ENCODE results near the gene XPC. TPM values are rescaled to one million over a fixed set of nuclear protein-coding genes. Genes with fewer than 3 reads are reported as not detected.
A peak's percentile ranks its signal among the peaks of the same experiment; 100 is the strongest.

Gene XPC
- total and polyA plus RNA-seq, 2 of the 8 experiments (the other 6 are each of a cell fraction or from before 2014, with no cell fraction given): 8.8 to 27.3 TPM

GRCh38 chr3:14177580-14178246 is 688 bp downstream of the XPC start:
- Histone ChIP-seq H2BK20ac (ENCODE audit: low read length) (no peak overlapping the region), H3K4me3 (ENCODE audit: extremely low read depth in 1 of 4, insufficient read depth in 2 of 4, low read depth in 3 of 4, low read length in 4 of 4) (peak overlapping the region; percentile 84 to 91 (median 88)), H4K20me1 (replicated peaks in 1 of 2; ENCODE audit: control insufficient read depth in 1 of 2, insufficient read depth in 2 of 2, low read length in 2 of 2) (no peaks in the 10 kb centered on the region), H3K4me1 (replicated peaks in 1 of 4; ENCODE audit: control insufficient read depth in 3 of 4, insufficient read depth in 4 of 4, low read length in 3 of 4) (peaks cover 0 to 2% (median under 1%) of the 10 kb centered on the region in 4 experiments; a peak in 3 of 7 replicates), H3K14ac (ENCODE audit: insufficient read length) (no peak overlapping the region), H3K4me2 (ENCODE audit: insufficient read depth in 1 of 2, low read depth in 2 of 2, low read length in 2 of 2) (peak overlapping the region; percentile 95 to 99), H2BK12ac (ENCODE audit: low read depth, low read length) (no peak overlapping the region), H3K23me2 (ENCODE audit: low read depth, low read length) (peaks cover 6% of the 10 kb centered on the region), H3K36me3 (ENCODE audit: control insufficient read depth in 2 of 4, insufficient read depth in 4 of 4, low read length in 3 of 4) (peaks cover 0 to 19% (median 6%) of the 10 kb centered on the region in 4 experiments; a peak in 4 of 8 replicates), H3K23ac (ENCODE audit: insufficient read length) (peak overlapping the region; percentile 36), H2BK15ac (ENCODE audit: low read length) (0 out of 2 replicates have a peak overlapping the region, but pooled peaks have one; percentile 6), H3K9me3 (ENCODE audit: insufficient read depth in 2 of 2, low read depth in 1 of 2, low read length in 1 of 2) (no peaks in the 10 kb centered on the region), H4K8ac (ENCODE audit: extremely low read depth, insufficient read depth, low read length) (peak overlapping the region; percentile 87), H3K27me3 (replicated peaks in 1 of 4; ENCODE audit: control insufficient read depth in 3 of 4, extremely low read depth in 1 of 4, insufficient read depth in 3 of 4, low read length in 3 of 4) (no peaks in the 10 kb centered on the region; a peak in 1 of 7 replicates), H3K18ac (ENCODE audit: extremely low read depth, low read length) (no peak overlapping the region; the same call in 1 of the 2 replicates), H3K56ac (replicated peaks; ENCODE audit: insufficient read length, low read depth, low read length) (peak overlapping the region; percentile 55), H3K79me2 (ENCODE audit: control insufficient read depth in 1 of 2, insufficient read depth in 2 of 2, low read length in 2 of 2) (peaks cover 0 to 55% of the 10 kb centered on the region in 2 experiments; a peak in 3 of 4 replicates), H3K4ac (replicated peaks; ENCODE audit: insufficient read length, low read depth, low read length) (no peak overlapping the region), H2AK5ac (ENCODE audit: low read depth, low read length) (no peak overlapping the region), H3K79me1 (ENCODE audit: low read depth, low read length) (peaks cover 4% of the 10 kb centered on the region; the same call in 1 of the 2 replicates), H2BK5ac (ENCODE audit: low read depth, low read length) (peak overlapping the region; percentile 86; the same call in 1 of the 2 replicates), H2AFZ (ENCODE audit: low read length) (peak overlapping the region; percentile 88), H4K91ac (replicated peaks; ENCODE audit: insufficient read length, low read length) (peak overlapping the region; percentile 49), H3K27ac (ENCODE audit: low read depth, low read length) (peak overlapping the region; percentile 49; the same call in 1 of the 2 replicates), H3K9ac (replicated peaks in 1 of 4; ENCODE audit: extremely low read depth in 1 of 4, low read depth in 3 of 4, low read length in 3 of 4) (peak overlapping the region; percentile 64 to 93 (median 80)), H4K5ac (ENCODE audit: insufficient read length, low read depth, low read length) (no peak overlapping the region), H2BK120ac (replicated peaks; ENCODE audit: low read depth, low read length) (no peak overlapping the region)
- POLR2A ChIA-PET (ENCODE audit: partially characterized antibody): interaction anchor here (0.9 to 2.3 kb wide), 13 partner anchors 11 to 474 kb away, joined by 3 to 13 read pairs (median 4); partner anchors contain the start of genes CCDC174, CHCHD4 and TMEM43
- CTCF ChIA-PET (ENCODE audit: partially characterized antibody): interaction anchor here (1.2 to 2.9 kb wide), 3 partner anchors 26 to 287 kb away, joined by 3 to 25 read pairs (median 3); no protein-coding TSS in a partner anchor
- no peak for FAIRE-seq
- WGBS, 2 experiments (ENCODE audit: extremely low coverage in 1 of 2, insufficient coverage in 1 of 2, insufficient read length in 1 of 2, insufficient replicate concordance in 2 of 2, low coverage in 1 of 2, low lambda C conversion rate in 2 of 2, missing lambda C conversion rate in 1 of 2): 16% methylated on average over 10 of the region's 10 CpGs; no CpG with 5 or more reads in 1 of the 2 experiments
- TF ChIP-seq GTF2F1 (IDR thresholded peaks at IDR 0.05; ENCODE audit: borderline replicate concordance, low read depth, low read length) (no peak), E2F6 (IDR thresholded peaks at IDR 0.05) (peak; percentile 38; the same call in 1 of the 2 replicates), RFX5 (IDR thresholded peaks at IDR 0.05; ENCODE audit: borderline replicate concordance, low read depth, low read length) (no peak)
- no peak for DNase-seq (ENCODE audit: low read depth in 1 of 2, low spot score in 2 of 2)

All from H1 (cell line).